Astrocyte (in vitro differentiated cells and primary cell): ENCODE measurements around the gene TNNI3. TPM values are rescaled to one million over a fixed set of nuclear protein-coding genes. Genes with fewer than 3 reads are reported as not detected.
A peak's percentile ranks its signal among the peaks of the same experiment; 100 is the strongest.

ENCODE experiments used
- DNase-seq: peaks from one replicate; pipeline ENCODE4 v3.0.0-alpha.2; 2010; ENCODE audit warnings: low read depth
- FAIRE-seq: peaks from 2 replicates; lab custom pipeline; 2011; peaks lifted over from hg19 to GRCh38; lab: Jason Lieb, UNC
- H2AFZ ChIP-seq: 2 replicates; pipeline ENCODE4 v1.6.0; 2012; ENCODE audit warnings: low read depth, low read length, inconsistent platforms
- H3K27ac ChIP-seq: 2 replicates; pipeline ENCODE4 v1.5.1; 2011; ENCODE audit warnings: low read depth, low read length, inconsistent platforms
- H3K27me3 ChIP-seq: 2 replicates; pipeline ENCODE4 v1.6.0; 2011; ENCODE audit warnings: low read length, inconsistent platforms; ENCODE audit not compliant: insufficient read depth
- H3K36me3 ChIP-seq: 2 replicates; pipeline ENCODE4 v1.5.1; 2011; ENCODE audit warnings: low read length, inconsistent platforms; ENCODE audit not compliant: insufficient read depth
- H3K4me1 ChIP-seq: 2 replicates; pipeline ENCODE4 v1.5.1; 2011; ENCODE audit warnings: low read length, inconsistent platforms; ENCODE audit not compliant: insufficient read depth
- H3K4me2 ChIP-seq: 2 replicates; pipeline ENCODE4 v1.6.0; 2012; ENCODE audit warnings: low read length, inconsistent platforms
- H3K4me3 ChIP-seq: 2 replicates; pipeline ENCODE4 v1.5.1; 2011; ENCODE audit warnings: low read depth, mild to moderate bottlenecking, low read length, inconsistent platforms; ENCODE audit not compliant: insufficient read depth
- H3K79me2 ChIP-seq: 2 replicates; pipeline ENCODE4 v1.6.0; 2012; ENCODE audit warnings: mild to moderate bottlenecking, low read length, inconsistent platforms; ENCODE audit not compliant: insufficient read depth
- H3K9ac ChIP-seq: 2 replicates; pipeline ENCODE4 v1.6.0; 2012; ENCODE audit warnings: mild to moderate bottlenecking, low read length, inconsistent platforms
- H3K9me3 ChIP-seq: 2 replicates; pipeline ENCODE4 v1.5.1; 2012; ENCODE audit warnings: low read depth, mild to moderate bottlenecking, low read length, inconsistent platforms; ENCODE audit not compliant: insufficient read depth
- H4K20me1 ChIP-seq: 2 replicates; pipeline ENCODE4 v1.6.0; 2012; ENCODE audit warnings: low read length, inconsistent platforms; ENCODE audit not compliant: insufficient read depth
- H3K27ac Mint-ChIP-seq: one replicate; pipeline ENCODE4 v1.8.0; 2021; ENCODE audit warnings: mild to moderate bottlenecking, mixed read lengths; ENCODE audit not compliant: unreplicated experiment
- H3K27me3 Mint-ChIP-seq: one replicate; pipeline ENCODE4 v1.8.0; 2021; ENCODE audit warnings: low read depth, mixed read lengths; ENCODE audit not compliant: unreplicated experiment
- H3K36me3 Mint-ChIP-seq: one replicate; pipeline ENCODE4 v1.8.0; 2021; ENCODE audit warnings: low read depth, mixed read lengths; ENCODE audit not compliant: unreplicated experiment
- H3K4me1 Mint-ChIP-seq: one replicate; pipeline ENCODE4 v1.8.0; 2021; ENCODE audit warnings: low read depth, mixed read lengths; ENCODE audit not compliant: unreplicated experiment
- H3K4me3 Mint-ChIP-seq: one replicate; pipeline ENCODE4 v1.8.0; 2021; ENCODE audit warnings: mild to moderate bottlenecking, moderate library complexity, mixed read lengths; ENCODE audit not compliant: unreplicated experiment
- H3K9me3 Mint-ChIP-seq: one replicate; pipeline ENCODE4 v1.8.0; 2021; ENCODE audit warnings: mild to moderate bottlenecking, mixed read lengths; ENCODE audit not compliant: unreplicated experiment
- EZH2 ChIP-seq: IDR thresholded peaks from 2 replicates; pipeline ENCODE4 v1.6.1; 2012; ENCODE audit warnings: mild to moderate bottlenecking, low read length, inconsistent platforms; ENCODE audit not compliant: insufficient read depth
- total RNA-seq: library from RNA; stranded (reverse); gene quantifications from 2 replicates; pipeline ENCODE4 v1.2.1, GENCODE V29; 2021
- TF ChIP-seq, protein P1 (sequence below): IDR thresholded peaks from 2 replicates; pipeline ENCODE4 v1.5.1; 2011; ENCODE audit warnings: low read depth, mild to moderate bottlenecking, inconsistent platforms, low read length, moderate library complexity; ENCODE audit not compliant: insufficient read depth

Gene TNNI3
- total RNA-seq, 1 donor from 2014 or later: not detected

DNA sequence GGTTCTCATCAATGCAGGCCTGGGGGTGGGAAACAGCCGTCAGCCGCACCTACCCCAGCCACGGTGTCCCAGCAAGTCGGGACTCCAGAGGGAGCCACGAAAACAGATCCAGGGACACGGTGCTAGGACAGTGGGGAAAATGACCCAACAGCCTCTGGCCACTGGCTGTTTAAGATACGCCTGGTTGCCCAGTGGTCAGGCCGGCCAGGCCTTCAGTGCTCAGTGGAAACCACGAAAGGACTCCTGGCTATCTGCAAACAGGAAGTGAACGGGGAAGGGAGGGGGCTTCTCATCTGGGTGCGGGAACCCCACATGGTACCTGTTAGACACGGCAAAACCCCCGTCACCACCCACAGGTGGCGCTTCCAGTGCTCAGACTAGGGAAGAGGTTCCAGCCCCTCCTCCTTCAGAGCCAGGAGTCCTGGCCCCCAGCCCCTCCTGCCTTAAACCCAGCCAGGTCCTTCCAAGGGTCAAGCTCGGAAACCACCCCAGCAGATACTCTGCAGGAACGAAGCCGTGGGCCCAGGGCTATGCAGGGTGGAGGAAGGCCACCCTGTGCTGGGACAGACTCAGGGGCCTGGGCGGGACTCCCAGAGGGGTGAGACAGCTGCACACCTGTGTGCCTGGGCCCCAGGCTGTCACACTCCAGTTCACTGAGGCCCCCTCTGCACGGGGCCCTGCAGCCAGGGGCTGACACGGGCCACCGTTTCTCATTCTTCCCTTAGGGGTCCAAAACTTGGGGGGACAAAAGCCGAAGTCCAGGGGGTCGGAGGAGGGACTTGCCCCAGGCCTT lies 44.6 kb downstream of the TNNI3 start:
- no peak for FAIRE-seq

DNA sequence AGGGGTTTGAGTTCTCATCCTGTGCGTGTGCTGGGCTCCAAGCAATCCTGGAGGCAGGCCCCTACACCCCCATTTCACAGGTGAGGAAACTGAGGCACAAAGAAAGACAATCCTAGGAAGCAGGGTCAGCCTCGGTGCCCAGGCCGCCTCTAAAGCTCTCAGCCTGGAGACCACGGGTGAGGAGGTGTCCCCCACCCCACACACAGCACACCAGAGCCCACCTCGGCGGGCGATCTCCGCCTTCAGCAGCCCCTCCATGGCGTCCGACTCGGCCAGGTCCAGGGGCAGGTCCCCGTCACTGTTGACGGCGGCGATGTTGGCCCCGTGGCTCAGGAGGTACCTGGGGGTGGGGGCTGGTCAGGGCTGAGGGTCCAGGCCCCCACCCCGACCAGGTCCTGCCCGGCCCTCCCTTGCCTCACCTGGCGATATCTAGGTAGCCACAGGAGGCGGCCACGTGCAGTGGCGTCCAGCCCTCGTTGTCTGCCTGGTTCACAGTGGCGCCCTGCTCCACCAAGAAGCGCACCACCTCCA lies 45.2 kb downstream of the TNNI3 start:
- no peaks in the 10 kb centered on the region for H3K27me3 Mint-ChIP-seq

More for the DNA sequence above, 44.6 kb downstream of the TNNI3 start:
- Histone ChIP-seq H3K27me3 (no peaks in the 10 kb centered on the region), H3K36me3 (no peaks in the 10 kb centered on the region), H3K4me1 (peaks cover 32% of the 10 kb centered on the region), H3K9me3 (no peaks in the 10 kb centered on the region), H3K4me3 (no peak overlapping the region), H3K27ac (peak overlapping the region; percentile 85), H4K20me1 (peaks cover 82% of the 10 kb centered on the region), H3K9ac (peak overlapping the region; percentile 81), H3K4me2 (peak overlapping the region; percentile 64), H2AFZ (no peak overlapping the region), H3K79me2 (peaks cover 82% of the 10 kb centered on the region)
- TF ChIP-seq EZH2: no peak
- TF ChIP-seq, protein P1, sequence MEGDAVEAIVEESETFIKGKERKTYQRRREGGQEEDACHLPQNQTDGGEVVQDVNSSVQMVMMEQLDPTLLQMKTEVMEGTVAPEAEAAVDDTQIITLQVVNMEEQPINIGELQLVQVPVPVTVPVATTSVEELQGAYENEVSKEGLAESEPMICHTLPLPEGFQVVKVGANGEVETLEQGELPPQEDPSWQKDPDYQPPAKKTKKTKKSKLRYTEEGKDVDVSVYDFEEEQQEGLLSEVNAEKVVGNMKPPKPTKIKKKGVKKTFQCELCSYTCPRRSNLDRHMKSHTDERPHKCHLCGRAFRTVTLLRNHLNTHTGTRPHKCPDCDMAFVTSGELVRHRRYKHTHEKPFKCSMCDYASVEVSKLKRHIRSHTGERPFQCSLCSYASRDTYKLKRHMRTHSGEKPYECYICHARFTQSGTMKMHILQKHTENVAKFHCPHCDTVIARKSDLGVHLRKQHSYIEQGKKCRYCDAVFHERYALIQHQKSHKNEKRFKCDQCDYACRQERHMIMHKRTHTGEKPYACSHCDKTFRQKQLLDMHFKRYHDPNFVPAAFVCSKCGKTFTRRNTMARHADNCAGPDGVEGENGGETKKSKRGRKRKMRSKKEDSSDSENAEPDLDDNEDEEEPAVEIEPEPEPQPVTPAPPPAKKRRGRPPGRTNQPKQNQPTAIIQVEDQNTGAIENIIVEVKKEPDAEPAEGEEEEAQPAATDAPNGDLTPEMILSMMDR: no peak
- no peak for DNase-seq
- Mint-ChIP-seq H3K27ac (peak overlapping the region; percentile 92), H3K27me3 (no peaks in the 10 kb centered on the region), H3K4me1 (peaks cover 12% of the 10 kb centered on the region), H3K9me3 (no peaks in the 10 kb centered on the region), H3K36me3 (no peaks in the 10 kb centered on the region), H3K4me3 (no peak overlapping the region)

GRCh38 chr19:55111238-55111831 lies 46.2 kb downstream of the TNNI3 start:
- Histone ChIP-seq H3K27me3 (no peaks in the 10 kb centered on the region), H3K4me2 (no peak overlapping the region), H3K9me3 (no peaks in the 10 kb centered on the region), H4K20me1 (peaks cover 83% of the 10 kb centered on the region), H3K79me2 (peaks cover 77% of the 10 kb centered on the region), H3K9ac (no peak overlapping the region), H3K4me3 (no peak overlapping the region), H2AFZ (no peak overlapping the region), H3K4me1 (peaks cover 31% of the 10 kb centered on the region), H3K36me3 (no peaks in the 10 kb centered on the region), H3K27ac (no peak overlapping the region)
- Mint-ChIP-seq H3K27ac (no peak overlapping the region), H3K9me3 (no peaks in the 10 kb centered on the region), H3K4me1 (peaks cover 12% of the 10 kb centered on the region), H3K27me3 (no peaks in the 10 kb centered on the region), H3K4me3 (no peak overlapping the region), H3K36me3 (peaks cover 4% of the 10 kb centered on the region)
- no peak for FAIRE-seq
- TF ChIP-seq, protein P1: no peak
- TF ChIP-seq EZH2: no peak
- DNase-seq: no peak

More for the DNA sequence above, 45.2 kb downstream of the TNNI3 start:
- no peak overlapping the region for H3K4me2 ChIP-seq
- H3K36me3 Mint-ChIP-seq: no peaks in the 10 kb centered on the region
- H3K27ac Mint-ChIP-seq: no peak overlapping the region
- no peak overlapping the region for H2AFZ ChIP-seq
- peaks cover 82% of the 10 kb centered on the region for H4K20me1 ChIP-seq
- peaks cover 82% of the 10 kb centered on the region for H3K79me2 ChIP-seq
- no peak for TF ChIP-seq EZH2
- no peaks in the 10 kb centered on the region for H3K9me3 Mint-ChIP-seq
- FAIRE-seq: no peak
- H3K4me1 Mint-ChIP-seq: peaks cover 12% of the 10 kb centered on the region
- H3K4me1 ChIP-seq: peaks cover 32% of the 10 kb centered on the region
- H3K4me3 Mint-ChIP-seq: no peak overlapping the region
- no peak overlapping the region for H3K9ac ChIP-seq
- no peaks in the 10 kb centered on the region for H3K27me3 ChIP-seq
- no peaks in the 10 kb centered on the region for H3K36me3 ChIP-seq
- H3K4me3 ChIP-seq: no peak overlapping the region
- H3K9me3 ChIP-seq: no peaks in the 10 kb centered on the region
- no peak for DNase-seq
- H3K27ac ChIP-seq: no peak overlapping the region
